Measurements from ENCODE around the gene EIF5AL1.
"Not testable (repeated sequence)": the region's sequence is repeated elsewhere in the genome, so short reads cannot be mapped to it uniquely, and the experiment has no call there.

EIF5AL1 gene

GRCh38 chr10:79511891-79512583 is at the start of gene EIF5AL1:
Gene EIF5AL1, plus strand, starts transcription at chr10:79512533. Its CDS starts 117 bp downstream, at chr10:79512650.
- DNase-seq (ENCODE audit: low spot score) = not testable (repeated sequence)

GRCh38 chr10:79463578-79464496 is 48.5 kb upstream of the EIF5AL1 start:
- no peak for DNase-seq (ENCODE audit: low spot score)

- no peak for DNase-seq (ENCODE audit: low spot score)
Measured at GRCh38 chr10:79465341-79465740, 47.0 kb upstream of the EIF5AL1 start.

GRCh38 chr10:79468015-79468560 is 44.2 kb upstream of the EIF5AL1 start:
- DNase-seq (ENCODE audit: low spot score) = no peak

GRCh38 chr10:79468841-79469585 is 43.3 kb upstream of the EIF5AL1 start:
- no peak for DNase-seq (ENCODE audit: low spot score)

- DNase-seq (ENCODE audit: low spot score) = no peak
Measured at GRCh38 chr10:79470096-79470495, 42.2 kb upstream of the EIF5AL1 start.

- DNase-seq (ENCODE audit: low spot score) = no peak
Measured at GRCh38 chr10:79471776-79472175, 40.6 kb upstream of the EIF5AL1 start.

GRCh38 chr10:79472449-79472848 is 39.9 kb upstream of the EIF5AL1 start:
- DNase-seq (ENCODE audit: low spot score) = no peak

- no peak for DNase-seq (ENCODE audit: low spot score)
Measured at GRCh38 chr10:79472951-79473350, 39.4 kb upstream of the EIF5AL1 start.

- no peak for DNase-seq (ENCODE audit: low spot score)
Measured at GRCh38 chr10:79473496-79474095, 38.7 kb upstream of the EIF5AL1 start.

GRCh38 chr10:79475119-79475653 is 37.1 kb upstream of the EIF5AL1 start:
- no peak for DNase-seq (ENCODE audit: low spot score)

GRCh38 chr10:79475877-79476276 is 36.5 kb upstream of the EIF5AL1 start:
- no peak for DNase-seq (ENCODE audit: low spot score)

GRCh38 chr10:79476645-79477044 is 35.7 kb upstream of the EIF5AL1 start:
- DNase-seq (ENCODE audit: low spot score) = no peak

- DNase-seq (ENCODE audit: low spot score) = no peak
Measured at GRCh38 chr10:79477456-79477855, 34.9 kb upstream of the EIF5AL1 start.

- no peak for DNase-seq (ENCODE audit: low spot score)
Measured at GRCh38 chr10:79479283-79479909, 32.9 kb upstream of the EIF5AL1 start.

- no peak for DNase-seq (ENCODE audit: low spot score)
Measured at GRCh38 chr10:79482304-79482703, 30.0 kb upstream of the EIF5AL1 start.

GRCh38 chr10:79482741-79483140 is 29.6 kb upstream of the EIF5AL1 start:
- DNase-seq (ENCODE audit: low spot score) = no peak

- no peak for DNase-seq (ENCODE audit: low spot score)
Measured at GRCh38 chr10:79483299-79483698, 29.0 kb upstream of the EIF5AL1 start.

GRCh38 chr10:79483948-79484347 is 28.4 kb upstream of the EIF5AL1 start:
- DNase-seq (ENCODE audit: low spot score) = no peak

- no peak for DNase-seq (ENCODE audit: low spot score)
Measured at GRCh38 chr10:79484476-79484875, 27.9 kb upstream of the EIF5AL1 start.
